ENCODE measurements around the gene COPG1.

The COPG1 gene

GRCh38 chr3:129286081-129286480 is 36.7 kb downstream of the COPG1 start:
- Histone ChIP-seq H3K27ac (ENCODE audit: poor library complexity, severe bottlenecking) (no peak overlapping the region), H3K9me3 (ENCODE audit: severe bottlenecking) (no peaks in the 10 kb centered on the region), H3K4me1 (ENCODE audit: insufficient read depth, poor library complexity, severe bottlenecking) (peaks cover 16% of the 10 kb centered on the region), H3K4me3 (ENCODE audit: severe bottlenecking) (no peak overlapping the region), H3K27me3 (ENCODE audit: insufficient read depth, poor library complexity, severe bottlenecking) (no peaks in the 10 kb centered on the region), H3K36me3 (ENCODE audit: low read depth) (peaks cover 72% of the 10 kb centered on the region)
- TF ChIP-seq CTCF (IDR thresholded peaks at IDR 0.05; ENCODE audit: poor library complexity, severe bottlenecking), result no peak
- ATAC-seq (ENCODE audit: low read depth), result no peak
- DNase-seq (ENCODE audit: low spot score), result no peak

GRCh38 chr3:129288446-129288845 is 39.0 kb downstream of the COPG1 start:
- H3K4me1 ChIP-seq (ENCODE audit: insufficient read depth, poor library complexity, severe bottlenecking), result no peaks in the 10 kb centered on the region
- ATAC-seq (ENCODE audit: low read depth), result no peak
- no peaks in the 10 kb centered on the region for H3K27me3 ChIP-seq (ENCODE audit: insufficient read depth, poor library complexity, severe bottlenecking)
- no peaks in the 10 kb centered on the region for H3K9me3 ChIP-seq (ENCODE audit: severe bottlenecking)
- no peak overlapping the region for H3K27ac ChIP-seq (ENCODE audit: poor library complexity, severe bottlenecking)
- peaks cover 85% of the 10 kb centered on the region for H3K36me3 ChIP-seq (ENCODE audit: low read depth)
- no peak for DNase-seq (ENCODE audit: low spot score)
- no peak for TF ChIP-seq CTCF (IDR thresholded peaks at IDR 0.05; ENCODE audit: poor library complexity, severe bottlenecking)
- H3K4me3 ChIP-seq (ENCODE audit: severe bottlenecking), result no peak overlapping the region

- no peak overlapping the region for H3K4me3 ChIP-seq (ENCODE audit: severe bottlenecking)
- DNase-seq (ENCODE audit: low spot score), result no peak
- H3K36me3 ChIP-seq (ENCODE audit: low read depth), result peaks cover 86% of the 10 kb centered on the region
- no peaks in the 10 kb centered on the region for H3K27me3 ChIP-seq (ENCODE audit: insufficient read depth, poor library complexity, severe bottlenecking)
- peak; percentile 31; the same call in 1 of the 3 replicates for ATAC-seq (ENCODE audit: low read depth)
- no peak for TF ChIP-seq CTCF (IDR thresholded peaks at IDR 0.05; ENCODE audit: poor library complexity, severe bottlenecking)
- H3K27ac ChIP-seq (ENCODE audit: poor library complexity, severe bottlenecking), result no peak overlapping the region
- no peaks in the 10 kb centered on the region for H3K4me1 ChIP-seq (ENCODE audit: insufficient read depth, poor library complexity, severe bottlenecking)
- H3K9me3 ChIP-seq (ENCODE audit: severe bottlenecking), result no peaks in the 10 kb centered on the region
Observed at GRCh38 chr3:129289201-129289921, 40.0 kb downstream of the COPG1 start.

GRCh38 chr3:129291236-129291886 is 42.0 kb downstream of the COPG1 start:
- H3K9me3 ChIP-seq (ENCODE audit: severe bottlenecking), result no peaks in the 10 kb centered on the region
- ATAC-seq (ENCODE audit: low read depth) (no peak), DNase-seq (ENCODE audit: low spot score) (no peak)
- no peaks in the 10 kb centered on the region for H3K4me1 ChIP-seq (ENCODE audit: insufficient read depth, poor library complexity, severe bottlenecking)
- no peak overlapping the region for H3K4me3 ChIP-seq (ENCODE audit: severe bottlenecking)
- peaks cover 85% of the 10 kb centered on the region for H3K36me3 ChIP-seq (ENCODE audit: low read depth)
- no peaks in the 10 kb centered on the region for H3K27me3 ChIP-seq (ENCODE audit: insufficient read depth, poor library complexity, severe bottlenecking)
- H3K27ac ChIP-seq (ENCODE audit: poor library complexity, severe bottlenecking), result no peak overlapping the region
- TF ChIP-seq CTCF (IDR thresholded peaks at IDR 0.05; ENCODE audit: poor library complexity, severe bottlenecking), result no peak

- no peak for ATAC-seq (ENCODE audit: low read depth)
- no peak overlapping the region for H3K4me3 ChIP-seq (ENCODE audit: severe bottlenecking)
- peaks cover 82% of the 10 kb centered on the region for H3K36me3 ChIP-seq (ENCODE audit: low read depth)
Observed at GRCh38 chr3:129295286-129295685, 45.9 kb downstream of the COPG1 start.

More at GRCh38 chr3:129295286-129295685, 45.9 kb downstream of the COPG1 start:
- no peaks in the 10 kb centered on the region for H3K4me1 ChIP-seq (ENCODE audit: insufficient read depth, poor library complexity, severe bottlenecking)
- no peaks in the 10 kb centered on the region for H3K27me3 ChIP-seq (ENCODE audit: insufficient read depth, poor library complexity, severe bottlenecking)
- DNase-seq (ENCODE audit: low spot score), result no peak
- TF ChIP-seq CTCF (IDR thresholded peaks at IDR 0.05; ENCODE audit: poor library complexity, severe bottlenecking), result no peak
- H3K27ac ChIP-seq (ENCODE audit: poor library complexity, severe bottlenecking), result no peak overlapping the region
- no peaks in the 10 kb centered on the region for H3K9me3 ChIP-seq (ENCODE audit: severe bottlenecking)
